SU-DHL-6 (cell line): ENCODE results near the gene ZNF592.

Experiments
- H2AFZ ChIP-seq: fragments of 200-600 bp; sonication (generic); 2 replicates; pipeline ENCODE4 v1.6.1; 2014; ENCODE audit warnings: low read depth, mild to moderate bottlenecking, moderate library complexity, mixed read lengths, antibody characterized with exemption, low read length; ENCODE audit not compliant: severe bottlenecking
- H3F3A ChIP-seq: fragments of 200-600 bp; shearing (Covaris generic); 2 replicates; pipeline ENCODE4 v1.6.0; 2016; ENCODE audit warnings: antibody characterized with exemption, mild to moderate bottlenecking; ENCODE audit not compliant: insufficient read depth
- H3K27ac ChIP-seq: fragments of 200-600 bp; sonication (generic); 2 replicates; pipeline ENCODE4 v1.5.1; 2016; ENCODE audit warnings: low read depth, mild to moderate bottlenecking, low read length, moderate library complexity, mixed read lengths
- H3K27me3 ChIP-seq: fragments of 200-600 bp; sonication (generic), shearing (Covaris generic); 2 replicates; pipeline ENCODE4 v1.6.0; 2014; ENCODE audit warnings: mild to moderate bottlenecking, low read length
- H3K36me3 ChIP-seq: fragments of 200-600 bp; sonication (generic); 2 replicates; pipeline ENCODE4 v1.6.1; 2014; ENCODE audit warnings: mild to moderate bottlenecking, low read length, mixed read lengths
- H3K4me2 ChIP-seq: fragments of 300-600, 200-600 bp; shearing (Covaris generic), sonication (generic); 2 replicates; pipeline ENCODE4 v1.6.0; 2014; ENCODE audit warnings: low read length, low read depth, mild to moderate bottlenecking; ENCODE audit not compliant: poor library complexity, severe bottlenecking
- H3K4me3 ChIP-seq: fragments of 200-600 bp; sonication (generic); 2 replicates; pipeline ENCODE4 v1.5.1; 2014; ENCODE audit warnings: antibody characterized with exemption, low read length, mild to moderate bottlenecking, mixed read lengths; ENCODE audit not compliant: insufficient read depth, poor library complexity, severe bottlenecking
- H3K79me2 ChIP-seq: fragments of 200-600 bp; sonication (generic); 2 replicates; pipeline ENCODE4 v1.6.1; 2014; ENCODE audit warnings: mild to moderate bottlenecking, low read length, moderate library complexity; ENCODE audit not compliant: insufficient read depth
- H3K9ac ChIP-seq: fragments of 200-600 bp; sonication (generic); 2 replicates; pipeline ENCODE4 v1.7.0; 2014; ENCODE audit warnings: mild to moderate bottlenecking, low read length
- H3K9me2 ChIP-seq: fragments of 200-600 bp; sonication (generic); replicated peaks from 2 replicates; pipeline ENCODE4 v1.6.1; 2014; ENCODE audit warnings: low read length; ENCODE audit not compliant: insufficient read depth
- H3K9me3 ChIP-seq: fragments of 200-600 bp; sonication (generic); 2 replicates; pipeline ENCODE4 v1.6.1; 2014; ENCODE audit warnings: low read length, mixed read lengths; ENCODE audit not compliant: insufficient read depth
- H4K20me1 ChIP-seq: fragments of 200-600 bp; sonication (generic); 2 replicates; pipeline ENCODE4 v1.6.1; 2014; ENCODE audit warnings: low read depth, mild to moderate bottlenecking, antibody characterized with exemption, low read length, moderate library complexity, mixed read lengths
- EZH2phosphoT487 ChIP-seq: fragments of 200-600 bp; sonication (generic), shearing (Covaris generic); conservative IDR thresholded peaks from 2 replicates; pipeline ENCODE4 v1.6.1; 2018; ENCODE audit warnings: mild to moderate bottlenecking, antibody characterized with exemption, low read length, moderate library complexity, mixed read lengths
- TF ChIP-seq, protein P1 (sequence below): fragments of 200-600 bp; sonication (generic); IDR thresholded peaks from one replicate; pipeline ENCODE4 v1.5.1; 2017; ENCODE audit warnings: antibody characterized with exemption, mild to moderate bottlenecking, low read length, moderate library complexity; ENCODE audit not compliant: insufficient read depth, poor library complexity, severe bottlenecking

Gene ZNF592

DNA sequence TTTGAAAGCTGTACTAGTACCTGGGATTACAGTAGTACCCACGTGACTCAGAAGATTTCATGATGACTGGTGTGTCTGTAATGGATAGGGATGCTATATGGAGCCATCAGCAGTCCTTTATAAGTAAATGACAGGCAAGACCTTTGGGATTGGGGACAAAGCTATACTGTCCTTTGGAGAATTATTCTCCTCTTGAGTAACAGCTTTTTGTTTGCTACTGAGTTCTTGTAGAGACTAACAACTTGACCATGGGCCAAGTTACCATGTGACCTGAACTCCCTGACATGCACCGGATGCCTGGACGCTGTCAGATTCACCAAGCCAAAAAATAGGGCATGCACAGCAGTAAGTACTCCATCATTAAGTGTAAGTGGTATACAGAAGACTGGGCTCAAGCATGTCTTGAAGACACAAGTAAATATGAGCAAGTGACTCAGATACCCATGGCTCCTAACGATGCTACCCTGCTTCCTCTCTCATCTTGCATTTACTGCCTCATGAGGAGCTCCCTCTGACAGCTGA, 45.4 kb upstream of the ZNF592 start:
- Histone ChIP-seq H3K27ac (no peak overlapping the region), H3K79me2 (peaks cover 95% of the 10 kb centered on the region), H2AFZ (no peak overlapping the region), H3K9me3 (no peaks in the 10 kb centered on the region), H3K9me2 (no peaks in the 10 kb centered on the region), H3K36me3 (no peaks in the 10 kb centered on the region), H3K9ac (no peak overlapping the region), H3K27me3 (no peaks in the 10 kb centered on the region), H3K4me3 (no peak overlapping the region), H4K20me1 (peaks cover 6% of the 10 kb centered on the region; the same call in 1 of the 2 replicates), H3K4me2 (no peak overlapping the region), H3F3A (peaks cover 5% of the 10 kb centered on the region; the same call in 1 of the 2 replicates)
- no peak for TF ChIP-seq EZH2phosphoT487
- TF ChIP-seq, protein P1, sequence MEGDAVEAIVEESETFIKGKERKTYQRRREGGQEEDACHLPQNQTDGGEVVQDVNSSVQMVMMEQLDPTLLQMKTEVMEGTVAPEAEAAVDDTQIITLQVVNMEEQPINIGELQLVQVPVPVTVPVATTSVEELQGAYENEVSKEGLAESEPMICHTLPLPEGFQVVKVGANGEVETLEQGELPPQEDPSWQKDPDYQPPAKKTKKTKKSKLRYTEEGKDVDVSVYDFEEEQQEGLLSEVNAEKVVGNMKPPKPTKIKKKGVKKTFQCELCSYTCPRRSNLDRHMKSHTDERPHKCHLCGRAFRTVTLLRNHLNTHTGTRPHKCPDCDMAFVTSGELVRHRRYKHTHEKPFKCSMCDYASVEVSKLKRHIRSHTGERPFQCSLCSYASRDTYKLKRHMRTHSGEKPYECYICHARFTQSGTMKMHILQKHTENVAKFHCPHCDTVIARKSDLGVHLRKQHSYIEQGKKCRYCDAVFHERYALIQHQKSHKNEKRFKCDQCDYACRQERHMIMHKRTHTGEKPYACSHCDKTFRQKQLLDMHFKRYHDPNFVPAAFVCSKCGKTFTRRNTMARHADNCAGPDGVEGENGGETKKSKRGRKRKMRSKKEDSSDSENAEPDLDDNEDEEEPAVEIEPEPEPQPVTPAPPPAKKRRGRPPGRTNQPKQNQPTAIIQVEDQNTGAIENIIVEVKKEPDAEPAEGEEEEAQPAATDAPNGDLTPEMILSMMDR, result no peak

DNA sequence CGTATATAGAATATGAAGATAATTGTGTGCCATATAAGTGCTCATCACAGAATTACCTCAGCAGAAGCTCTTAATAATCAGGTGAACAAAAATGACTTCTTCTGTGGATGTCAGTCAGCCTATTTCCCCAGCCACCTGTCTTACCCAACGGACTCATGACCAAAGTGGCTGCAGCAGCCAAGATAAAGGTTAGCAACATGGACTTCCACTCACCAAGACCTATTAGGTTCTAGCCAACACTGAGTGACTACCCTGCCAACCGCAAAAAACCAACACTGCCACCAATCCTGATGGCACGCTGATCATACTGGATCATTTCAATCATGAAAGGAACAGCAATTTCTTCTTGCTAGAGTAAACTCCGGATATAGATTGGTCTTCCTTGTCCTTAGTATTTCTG, 44.6 kb upstream of the ZNF592 start:
- Histone ChIP-seq H3K27ac (no peak overlapping the region), H3K9me2 (no peaks in the 10 kb centered on the region), H4K20me1 (peaks cover under 1% of the 10 kb centered on the region; the same call in 1 of the 2 replicates), H2AFZ (no peak overlapping the region), H3K79me2 (peaks cover 95% of the 10 kb centered on the region), H3K4me2 (no peak overlapping the region), H3K9ac (no peak overlapping the region), H3K4me3 (no peak overlapping the region), H3K9me3 (no peaks in the 10 kb centered on the region), H3K27me3 (no peaks in the 10 kb centered on the region), H3K36me3 (no peaks in the 10 kb centered on the region), H3F3A (no peaks in the 10 kb centered on the region)
- no peak for TF ChIP-seq EZH2phosphoT487

DNA sequence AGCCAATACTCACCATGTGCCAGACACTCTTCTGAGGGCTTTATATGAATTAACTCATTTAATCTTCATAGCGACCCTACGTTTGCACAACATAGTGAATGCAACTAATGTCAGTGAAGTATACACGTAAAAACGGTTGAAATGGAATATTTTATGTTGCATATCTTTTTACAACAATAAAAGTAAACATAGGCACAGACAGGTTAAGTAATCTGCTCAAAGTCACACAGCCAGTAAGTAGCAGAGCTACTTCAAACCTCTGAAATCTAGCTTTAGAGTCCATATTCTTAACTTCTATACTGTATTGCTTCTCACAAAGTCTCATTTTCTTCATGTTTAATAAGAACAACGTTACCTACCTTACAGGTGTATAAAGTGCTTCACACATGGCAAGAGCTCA, 34.0 kb upstream of the ZNF592 start:
- no peak for TF ChIP-seq EZH2phosphoT487
- TF ChIP-seq, protein P1, result no peak
- H3K79me2 ChIP-seq, result peaks cover 63% of the 10 kb centered on the region
- peaks cover 5% of the 10 kb centered on the region; the same call in 1 of the 2 replicates for H4K20me1 ChIP-seq
- H3K9ac ChIP-seq, result peak overlapping the region; percentile 94
- H3K36me3 ChIP-seq, result no peaks in the 10 kb centered on the region
- H3K9me2 ChIP-seq, result no peaks in the 10 kb centered on the region
- no peaks in the 10 kb centered on the region for H3F3A ChIP-seq
- no peak overlapping the region for H3K27ac ChIP-seq
- H2AFZ ChIP-seq, result no peak overlapping the region
- peak overlapping the region; percentile 93 for H3K4me2 ChIP-seq
- peak overlapping the region; percentile 97 for H3K4me3 ChIP-seq
- no peaks in the 10 kb centered on the region for H3K9me3 ChIP-seq
- H3K27me3 ChIP-seq, result no peaks in the 10 kb centered on the region

DNA sequence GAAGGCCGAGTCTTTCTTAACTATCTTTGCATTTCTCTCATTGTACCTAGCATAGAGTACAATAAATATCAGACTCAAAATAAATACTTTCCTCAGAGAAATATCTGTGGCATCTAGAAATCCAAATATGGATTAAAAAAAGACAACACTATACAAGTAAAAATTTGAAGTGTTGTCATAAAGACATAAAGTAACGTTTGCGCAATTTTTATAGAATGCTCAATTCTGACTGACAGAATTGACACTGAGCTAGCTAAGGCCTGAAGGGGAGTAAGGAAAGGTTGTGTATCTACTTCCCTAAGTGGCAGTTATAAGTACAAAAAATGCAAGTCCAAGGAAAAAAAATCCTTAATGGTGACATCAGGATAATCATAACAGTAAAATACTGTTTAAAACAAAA, 33.6 kb upstream of the ZNF592 start:
- no peak for TF ChIP-seq EZH2phosphoT487
- TF ChIP-seq, protein P1, result no peak
- peak overlapping the region; percentile 93 for H3K4me2 ChIP-seq
- H3K27ac ChIP-seq, result no peak overlapping the region
- H3K79me2 ChIP-seq, result peaks cover 59% of the 10 kb centered on the region
- no peaks in the 10 kb centered on the region for H3K36me3 ChIP-seq
- no peaks in the 10 kb centered on the region for H3F3A ChIP-seq
- H3K27me3 ChIP-seq, result no peaks in the 10 kb centered on the region
- H3K4me3 ChIP-seq, result peak overlapping the region; percentile 97
- peak overlapping the region; percentile 94 for H3K9ac ChIP-seq
- no peaks in the 10 kb centered on the region for H3K9me2 ChIP-seq
- H4K20me1 ChIP-seq, result peaks cover 5% of the 10 kb centered on the region; the same call in 1 of the 2 replicates
- no peaks in the 10 kb centered on the region for H3K9me3 ChIP-seq
- H2AFZ ChIP-seq, result no peak overlapping the region
